HepG2 (cell line): ENCODE measurements around the gene OR10J4. TPM values are rescaled to one million over a fixed set of nuclear protein-coding genes. Genes with fewer than 3 reads are reported as not detected.

Source experiments
- ATAC-seq: fragments of 200-7000 bp; cut with Tn5 transposase; 3 replicates; pipeline ENCODE4 v1.9.1; 2020; ENCODE audit warnings: mild to moderate bottlenecking, moderate library complexity
- BruUV-seq: library from RNA; stranded (reverse); fragments of 400-500 nt; replicated peaks from 2 replicates; lab custom pipeline; 2021; lab: Mats Ljungman, UMichigan
- CTCF ChIA-PET: fragments of 300-600 bp; formaldehyde crosslinking; extraction: SDS; loops from one replicate; lab custom pipeline; 2021; ENCODE audit warnings: low total read pairs, inconsistent platforms, low intra/inter-chr PET ratio; lab: Yijun Ruan, JAX
- POLR2A ChIA-PET: fragments of 350-600 bp; sonication (Branson Sonifier 250); formaldehyde crosslinking; loops from one replicate; lab custom pipeline; 2020; ENCODE audit warnings: antibody characterized with exemption, inconsistent platforms; lab: Yijun Ruan, JAX
- DNase-seq: peaks from one replicate; pipeline ENCODE4 v3.0.0-alpha.2; 2015; ENCODE audit warnings: low spot score
- FAIRE-seq: peaks from 3 replicates; lab custom pipeline; 2011; peaks lifted over from hg19 to GRCh38; lab: Jason Lieb, UNC
- H2AFZ ChIP-seq: one replicate; pipeline ENCODE4 v1.6.1; 2011; ENCODE audit warnings: low read length, inconsistent platforms
- H3K27ac ChIP-seq: fragments of 300-600 bp; 3 replicates; pipeline ENCODE4 v1.8.0; 2011; ENCODE audit warnings: mixed run types, mild to moderate bottlenecking, mixed read lengths, low read length, inconsistent platforms; ENCODE audit not compliant: insufficient read depth; ENCODE audit errors: extremely low read length
- H3K27me3 ChIP-seq, 2 experiments: fragments of 200-600 bp in 1 of 2; 2 replicates in 1 of 2; 3 replicates in 1 of 2; pipeline versions ENCODE4 v1.6.0 to v1.8.0; 2011; ENCODE audit warnings: low read length in 2 of 2, mild to moderate bottlenecking in 2 of 2, moderate library complexity in 2 of 2, inconsistent platforms in 1 of 2; ENCODE audit not compliant: insufficient read depth in 2 of 2, control insufficient read depth in 1 of 2
- H3K36me3 ChIP-seq, 2 experiments: fragments of 200-600 bp in 1 of 2; replicated peaks in 1 of 2; 2 replicates in 1 of 2; 3 replicates in 1 of 2; pipeline versions ENCODE4 v1.5.1 to v1.8.0; 2011; ENCODE audit warnings: low read length in 2 of 2, inconsistent platforms in 1 of 2; ENCODE audit not compliant: insufficient read depth in 2 of 2, control insufficient read depth in 1 of 2
- H3K4me1 ChIP-seq: 2 replicates; pipeline ENCODE4 v1.5.1; 2012; ENCODE audit warnings: low read length, inconsistent platforms; ENCODE audit not compliant: insufficient read depth
- H3K4me2 ChIP-seq: 2 replicates; pipeline ENCODE4 v1.6.0; 2011; ENCODE audit warnings: low read depth, low read length, inconsistent platforms
- H3K4me3 ChIP-seq, 3 experiments: fragments of 200-600 bp in 1 of 3; sonication (generic), shearing (Covaris generic) in 1 of 3; replicated peaks in 1 of 3; 2 replicates each; pipeline ENCODE4 v1.5.1; 2011 to 2016; ENCODE audit warnings: low read length in 3 of 3, inconsistent platforms in 2 of 3, low read depth in 2 of 3, mild to moderate bottlenecking in 2 of 3, control low read depth in 1 of 3, mixed read lengths in 1 of 3; ENCODE audit not compliant: insufficient read depth in 1 of 3
- H3K79me2 ChIP-seq: one replicate; pipeline ENCODE4 v1.6.1; 2011; ENCODE audit warnings: low read length, inconsistent platforms; ENCODE audit not compliant: insufficient read depth
- H3K9ac ChIP-seq: 2 replicates; pipeline ENCODE4 v1.6.0; 2011; ENCODE audit warnings: mild to moderate bottlenecking, low read depth, low read length, inconsistent platforms; ENCODE audit not compliant: insufficient read depth
- H3K9me3 ChIP-seq: 2 replicates; pipeline ENCODE4 v1.5.1; 2012; ENCODE audit warnings: mild to moderate bottlenecking, low read length
- H4K20me1 ChIP-seq: 2 replicates; pipeline ENCODE4 v1.6.0; 2011; ENCODE audit warnings: inconsistent platforms, mild to moderate bottlenecking, low read length, moderate library complexity; ENCODE audit not compliant: insufficient read depth
- FLYWCH1 ChIP-seq: sonication (generic); formaldehyde crosslinking; IDR thresholded peaks from 2 replicates; pipeline ENCODE4 v1.8.1; 2023; ENCODE audit warnings: mild to moderate bottlenecking, missing genetic modification reagents
- MIER3 ChIP-seq: IDR thresholded peaks from 2 replicates; pipeline ENCODE4 v1.6.1; 2016; ENCODE audit warnings: missing compliant biosample characterization, borderline replicate concordance
- PHF20 ChIP-seq: sonication (generic); formaldehyde crosslinking; IDR thresholded peaks from 2 replicates; pipeline ENCODE4 v1.5.0; 2020; ENCODE audit warnings: mild to moderate bottlenecking, missing genetic modification reagents
- SAP130 ChIP-seq: IDR thresholded peaks from 2 replicates; pipeline ENCODE4 v1.6.1; 2016; ENCODE audit warnings: low read depth
- ZC3H4 ChIP-seq: sonication (generic); formaldehyde crosslinking; IDR thresholded peaks from 2 replicates; pipeline ENCODE4 v1.4.0; 2020; ENCODE audit warnings: missing genetic modification reagents, borderline replicate concordance
- ZNF253 ChIP-seq: sonication (generic); formaldehyde crosslinking; IDR thresholded peaks from 2 replicates; pipeline ENCODE4 v1.8.0; 2022; ENCODE audit warnings: mild to moderate bottlenecking, missing genetic modification reagents, borderline replicate concordance
- ZNF781 ChIP-seq: sonication (generic); formaldehyde crosslinking; IDR thresholded peaks from 2 replicates; pipeline ENCODE4 v1.5.1; 2020; ENCODE audit warnings: borderline replicate concordance, mild to moderate bottlenecking, missing genetic modification reagents; ENCODE audit errors: not compliant biosample characterization
- WGBS: methylation state at CpG from one replicate; pipeline ENCODE4 v1.1.6; 2017; ENCODE audit warnings: low lambda C conversion rate; 5-methylcytosine and 5-hydroxymethylcytosine counted together
- in situ Hi-C: cut with HindIII; loops from 2 replicates; pipeline ENCODE4 v1.10.0; 2017; ENCODE audit warnings: low pct_unique_long_range_greater_than_20kb; ENCODE audit not compliant: extremely low pct_ligation_motif_present
- intact Hi-C: fragments of 100-400 bp; cut with micrococcal nuclease; formaldehyde crosslinking; loops from one replicate; pipeline ENCODE4 v1.10.0; 2022; ENCODE audit not compliant: unreplicated experiment
- polyA plus RNA-seq, 8 experiments: library from polyadenylated mRNA; depleted of rRNA in 3 of 8; stranded (reverse) in 7 of 8; unstranded in 1 of 8; fragments of >200 nt; fragmentation: Illumina TruSeq in 4 of 8; extraction: Trizol in 4 of 8; gene quantifications; 2 replicates each; pipeline versions ENCODE4 v1.2.1 to v1.2.3, GENCODE V29; 2011 to 2016; ENCODE audit warnings: low read depth in 4 of 8, missing spikeins in 1 of 8, mixed read lengths in 1 of 8; ENCODE audit not compliant: insufficient read depth in 1 of 8
- total RNA-seq, 5 experiments: library from RNA; depleted of rRNA; stranded (reverse); fragments of >200 nt; fragmentation: Illumina TruSeq; extraction: Trizol; gene quantifications; 2 replicates each; pipeline ENCODE4 v1.2.3, GENCODE V29; 2016; ENCODE audit warnings: low read depth in 1 of 5
- TF ChIP-seq, protein P1 (sequence below): sonication (generic); IDR thresholded peaks from 2 replicates; pipeline ENCODE4 v1.6.1; 2016; ENCODE audit warnings: low read depth, borderline replicate concordance
- TF ChIP-seq, protein P2 (sequence below): sonication (generic); formaldehyde crosslinking; IDR thresholded peaks from 2 replicates; pipeline ENCODE4 v1.4.0; 2020; ENCODE audit warnings: missing genetic modification reagents; ENCODE audit errors: not compliant biosample characterization
- TF ChIP-seq, protein P3 (sequence below): sonication (generic); formaldehyde crosslinking; IDR thresholded peaks from 2 replicates; pipeline ENCODE4 v1.5.0; 2020; ENCODE audit warnings: mild to moderate bottlenecking, missing genetic modification reagents, borderline replicate concordance
- TF ChIP-seq, protein P4 (sequence below): IDR thresholded peaks from 2 replicates; pipeline ENCODE4 v1.6.1; 2016; ENCODE audit warnings: mild to moderate bottlenecking

OR10J4 gene
- total and polyA plus RNA-seq, 2 of the 13 experiments (the other 11 are each of a cell fraction or from before 2014, with no cell fraction given): not detected

DNA sequence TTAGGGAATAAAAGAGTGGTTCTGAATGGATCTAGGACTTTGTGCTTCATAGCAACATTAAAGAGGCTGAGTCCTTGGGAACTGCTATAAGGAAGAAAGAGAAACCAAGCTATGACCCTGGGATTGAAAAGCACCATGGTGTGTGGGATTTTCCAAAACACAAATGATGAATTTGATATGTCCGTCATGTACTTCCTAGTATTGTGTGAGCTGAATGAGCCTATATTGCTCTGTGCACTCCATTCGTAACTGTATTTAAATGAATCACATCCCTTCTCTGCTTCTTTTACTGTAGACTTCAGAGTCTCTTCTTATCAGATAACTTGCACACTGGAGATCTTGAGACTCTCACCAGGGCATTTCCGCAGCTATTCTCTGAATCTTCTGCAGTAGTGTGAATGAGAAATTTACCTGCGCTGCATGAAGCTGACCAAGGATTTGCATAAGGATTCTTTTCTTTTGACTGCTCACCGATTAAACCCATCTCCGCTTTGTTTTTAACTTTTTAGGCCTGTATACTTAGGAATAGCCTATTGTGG, 23.1 kb upstream of the OR10J4 start:
- H3K27me3 ChIP-seq: no peaks in the 10 kb centered on the region
- H3K9me3 ChIP-seq: peaks cover 51% of the 10 kb centered on the region
- no peaks in the 10 kb centered on the region for H4K20me1 ChIP-seq
- no peaks in the 10 kb centered on the region for H3K36me3 ChIP-seq
- in situ Hi-C loops (no loop called here), intact Hi-C loops (no loop called here)
- H3K27ac ChIP-seq: no peak overlapping the region
- TF ChIP-seq FLYWCH1 (CRISPR knock-in tag): no peak
- TF ChIP-seq, protein P1, sequence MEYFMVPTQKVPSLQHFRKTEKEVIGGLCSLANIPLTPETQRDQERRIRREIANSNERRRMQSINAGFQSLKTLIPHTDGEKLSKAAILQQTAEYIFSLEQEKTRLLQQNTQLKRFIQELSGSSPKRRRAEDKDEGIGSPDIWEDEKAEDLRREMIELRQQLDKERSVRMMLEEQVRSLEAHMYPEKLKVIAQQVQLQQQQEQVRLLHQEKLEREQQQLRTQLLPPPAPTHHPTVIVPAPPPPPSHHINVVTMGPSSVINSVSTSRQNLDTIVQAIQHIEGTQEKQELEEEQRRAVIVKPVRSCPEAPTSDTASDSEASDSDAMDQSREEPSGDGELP: no peak
- no TSS peak for BruUV-seq
- CTCF ChIA-PET: no interaction called here
- H3K9ac ChIP-seq: no peak overlapping the region
- ATAC-seq (no peak), DNase-seq (no peak), FAIRE-seq (no peak)
- no peaks in the 10 kb centered on the region for H3K4me1 ChIP-seq
- H3K79me2 ChIP-seq: no peaks in the 10 kb centered on the region
- no peak overlapping the region for H3K4me3 ChIP-seq
- 58% methylated on average over 6 of the region's 6 CpGs for WGBS
- H3K4me2 ChIP-seq: no peak overlapping the region
- POLR2A ChIA-PET: no interaction called here
- no peak overlapping the region for H2AFZ ChIP-seq

DNA sequence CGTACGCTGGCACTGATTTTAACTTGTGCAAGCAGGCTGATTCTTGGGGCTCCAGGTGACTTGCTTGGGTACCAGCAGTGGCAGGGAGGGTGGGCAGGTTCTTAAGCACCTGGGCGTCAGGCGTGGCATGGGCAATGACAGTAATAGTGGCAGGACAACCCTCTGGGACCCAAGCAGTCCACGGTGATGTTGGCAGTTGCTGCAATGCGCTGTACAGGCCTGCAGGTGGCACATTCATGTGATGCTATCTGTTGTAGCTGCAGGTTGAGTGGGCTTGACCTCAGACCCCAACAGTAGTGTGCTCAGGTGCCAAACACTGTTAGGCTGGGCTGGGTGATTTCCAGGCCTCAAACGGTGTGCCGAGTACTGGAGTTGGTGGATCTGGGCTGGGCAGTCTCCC, 10.2 kb upstream of the OR10J4 start:
- in situ Hi-C loops (no loop called here), intact Hi-C loops (no loop called here)
- H3K27ac ChIP-seq: no peak overlapping the region
- H3K4me2 ChIP-seq: no peak overlapping the region
- H3K36me3 ChIP-seq: no peaks in the 10 kb centered on the region
- no peaks in the 10 kb centered on the region for H3K4me1 ChIP-seq
- FAIRE-seq: no peak
- no TSS peak for BruUV-seq
- no peak overlapping the region for H3K4me3 ChIP-seq
- no peak for DNase-seq
- H4K20me1 ChIP-seq: no peaks in the 10 kb centered on the region
- no peak overlapping the region for H2AFZ ChIP-seq
- POLR2A ChIA-PET: no interaction called here
- CTCF ChIA-PET: no interaction called here
- H3K27me3 ChIP-seq: no peaks in the 10 kb centered on the region
- 100% methylated on average over 2 of the region's 8 CpGs for WGBS
- H3K79me2 ChIP-seq: no peaks in the 10 kb centered on the region
- H3K9me3 ChIP-seq: peaks cover 69% of the 10 kb centered on the region
- no peak for ATAC-seq
- no peak overlapping the region for H3K9ac ChIP-seq
- TF ChIP-seq SAP130 (CRISPR knock-in tag): no peak
- no peak for TF ChIP-seq ZNF781
- no peak for TF ChIP-seq PHF20 (CRISPR knock-in tag)
- TF ChIP-seq ZNF253 (CRISPR knock-in tag): no peak
- TF ChIP-seq, protein P2, sequence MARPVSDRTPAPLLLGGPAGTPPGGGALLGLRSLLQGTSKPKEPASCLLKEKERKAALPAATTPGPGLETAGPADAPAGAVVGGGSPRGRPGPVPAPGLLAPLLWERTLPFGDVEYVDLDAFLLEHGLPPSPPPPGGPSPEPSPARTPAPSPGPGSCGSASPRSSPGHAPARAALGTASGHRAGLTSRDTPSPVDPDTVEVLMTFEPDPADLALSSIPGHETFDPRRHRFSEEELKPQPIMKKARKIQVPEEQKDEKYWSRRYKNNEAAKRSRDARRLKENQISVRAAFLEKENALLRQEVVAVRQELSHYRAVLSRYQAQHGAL (CRISPR knock-in tag): no peak
- TF ChIP-seq ZC3H4 (CRISPR knock-in tag): no peak
- TF ChIP-seq, protein P3, sequence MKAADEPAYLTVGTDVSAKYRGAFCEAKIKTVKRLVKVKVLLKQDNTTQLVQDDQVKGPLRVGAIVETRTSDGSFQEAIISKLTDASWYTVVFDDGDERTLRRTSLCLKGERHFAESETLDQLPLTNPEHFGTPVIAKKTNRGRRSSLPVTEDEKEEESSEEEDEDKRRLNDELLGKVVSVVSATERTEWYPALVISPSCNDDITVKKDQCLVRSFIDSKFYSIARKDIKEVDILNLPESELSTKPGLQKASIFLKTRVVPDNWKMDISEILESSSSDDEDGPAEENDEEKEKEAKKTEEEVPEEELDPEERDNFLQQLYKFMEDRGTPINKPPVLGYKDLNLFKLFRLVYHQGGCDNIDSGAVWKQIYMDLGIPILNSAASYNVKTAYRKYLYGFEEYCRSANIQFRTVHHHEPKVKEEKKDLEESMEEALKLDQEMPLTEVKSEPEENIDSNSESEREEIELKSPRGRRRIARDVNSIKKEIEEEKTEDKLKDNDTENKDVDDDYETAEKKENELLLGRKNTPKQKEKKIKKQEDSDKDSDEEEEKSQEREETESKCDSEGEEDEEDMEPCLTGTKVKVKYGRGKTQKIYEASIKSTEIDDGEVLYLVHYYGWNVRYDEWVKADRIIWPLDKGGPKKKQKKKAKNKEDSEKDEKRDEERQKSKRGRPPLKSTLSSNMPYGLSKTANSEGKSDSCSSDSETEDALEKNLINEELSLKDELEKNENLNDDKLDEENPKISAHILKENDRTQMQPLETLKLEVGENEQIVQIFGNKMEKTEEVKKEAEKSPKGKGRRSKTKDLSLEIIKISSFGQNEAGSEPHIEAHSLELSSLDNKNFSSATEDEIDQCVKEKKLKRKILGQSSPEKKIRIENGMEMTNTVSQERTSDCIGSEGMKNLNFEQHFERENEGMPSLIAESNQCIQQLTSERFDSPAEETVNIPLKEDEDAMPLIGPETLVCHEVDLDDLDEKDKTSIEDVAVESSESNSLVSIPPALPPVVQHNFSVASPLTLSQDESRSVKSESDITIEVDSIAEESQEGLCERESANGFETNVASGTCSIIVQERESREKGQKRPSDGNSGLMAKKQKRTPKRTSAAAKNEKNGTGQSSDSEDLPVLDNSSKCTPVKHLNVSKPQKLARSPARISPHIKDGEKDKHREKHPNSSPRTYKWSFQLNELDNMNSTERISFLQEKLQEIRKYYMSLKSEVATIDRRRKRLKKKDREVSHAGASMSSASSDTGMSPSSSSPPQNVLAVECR: no peak
- TF ChIP-seq, protein P4, sequence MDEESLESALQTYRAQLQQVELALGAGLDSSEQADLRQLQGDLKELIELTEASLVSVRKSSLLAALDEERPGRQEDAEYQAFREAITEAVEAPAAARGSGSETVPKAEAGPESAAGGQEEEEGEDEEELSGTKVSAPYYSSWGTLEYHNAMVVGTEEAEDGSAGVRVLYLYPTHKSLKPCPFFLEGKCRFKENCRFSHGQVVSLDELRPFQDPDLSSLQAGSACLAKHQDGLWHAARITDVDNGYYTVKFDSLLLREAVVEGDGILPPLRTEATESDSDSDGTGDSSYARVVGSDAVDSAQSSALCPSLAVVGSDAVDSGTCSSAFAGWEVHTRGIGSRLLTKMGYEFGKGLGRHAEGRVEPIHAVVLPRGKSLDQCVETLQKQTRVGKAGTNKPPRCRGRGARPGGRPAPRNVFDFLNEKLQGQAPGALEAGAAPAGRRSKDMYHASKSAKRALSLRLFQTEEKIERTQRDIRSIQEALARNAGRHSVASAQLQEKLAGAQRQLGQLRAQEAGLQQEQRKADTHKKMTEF (CRISPR knock-in tag): no peak
- TF ChIP-seq MIER3: no peak
